SK-MEL-5 (cell line): ENCODE data around the gene FNIP2. TPM values are rescaled to one million over a fixed set of nuclear protein-coding genes. Genes with fewer than 3 reads are reported as not detected.
"Not testable (repeated sequence)": the region's sequence is repeated elsewhere in the genome, so short reads cannot be mapped to it uniquely, and the experiment has no call there.

Experiments used
- DNase-seq: peaks from one replicate; pipeline ENCODE4 v3.0.0-alpha.2; 2016; ENCODE audit warnings: low read depth, low spot score
- in situ Hi-C: cut with HindIII; loops from 2 replicates; pipeline ENCODE4 v1.10.0; 2016; ENCODE audit warnings: low sequenced_read_pairs, high pct_unique_total_duplicates, low pct_unique_long_range_greater_than_20kb
- total RNA-seq: library from RNA; depleted of rRNA; stranded (reverse); fragments of >200 nt; shearing (Covaris generic); gene quantifications from 2 replicates; pipeline ENCODE4 v1.2.3, GENCODE V29; 2014

The FNIP2 gene
- total RNA-seq, 1 experiment from 2014 or later: 39.7 TPM

- DNase-seq: peak; percentile 23
- in situ Hi-C loops: no loop called here
Measured at GRCh38 chr4:158819942-158820786, 51.3 kb downstream of the FNIP2 start.

- peak; percentile 68 for DNase-seq
- in situ Hi-C loops: no loop called here
Measured at GRCh38 chr4:158821228-158821971, 52.6 kb downstream of the FNIP2 start.

- DNase-seq: no peak
- in situ Hi-C loops: no loop called here
Measured at GRCh38 chr4:158822348-158822747, 53.5 kb downstream of the FNIP2 start.

- in situ Hi-C loops: no loop called here
- no peak for DNase-seq
Measured at GRCh38 chr4:158823461-158823873, 54.6 kb downstream of the FNIP2 start.

- DNase-seq: no peak
- in situ Hi-C loops: no loop called here
Measured at GRCh38 chr4:158824425-158825274, 55.8 kb downstream of the FNIP2 start.

- no peak for DNase-seq
- in situ Hi-C loops: no loop called here
Measured at GRCh38 chr4:158825433-158826036, 56.7 kb downstream of the FNIP2 start.

- in situ Hi-C loops: no loop called here
- DNase-seq: no peak
Measured at GRCh38 chr4:158826057-158826456, 57.2 kb downstream of the FNIP2 start.

- in situ Hi-C loops: no loop called here
- DNase-seq: no peak
Measured at GRCh38 chr4:158826882-158827281, 58.1 kb downstream of the FNIP2 start.

- DNase-seq: peak; percentile 44
- in situ Hi-C loops: no loop called here
Measured at GRCh38 chr4:158827543-158827981, 58.7 kb downstream of the FNIP2 start.

GRCh38 chr4:158828151-158828550 lies 59.3 kb downstream of the FNIP2 start:
- DNase-seq, in situ Hi-C loops: not testable (repeated sequence)

GRCh38 chr4:158829254-158829653 lies 60.4 kb downstream of the FNIP2 start:
- no peak for DNase-seq
- in situ Hi-C loops: no loop called here

- in situ Hi-C loops: no loop called here
- no peak for DNase-seq
Measured at GRCh38 chr4:158833602-158834001, 64.8 kb downstream of the FNIP2 start.

- in situ Hi-C loops: no loop called here
- DNase-seq: no peak
Measured at GRCh38 chr4:158835226-158836001, 66.6 kb downstream of the FNIP2 start.

- DNase-seq: no peak
- in situ Hi-C loops: no loop called here
Measured at GRCh38 chr4:158836002-158836369, 67.2 kb downstream of the FNIP2 start.

GRCh38 chr4:158836828-158837449 lies 68.1 kb downstream of the FNIP2 start:
- in situ Hi-C loops: no loop called here
- no peak for DNase-seq

- DNase-seq: no peak
- in situ Hi-C loops: no loop called here
Measured at GRCh38 chr4:158837527-158838141, 68.8 kb downstream of the FNIP2 start.
